GM15510 (cell line): ENCODE measurements around the gene CYTH3.

Source experiments
- POLR2A ChIP-seq: IDR thresholded peaks from 3 replicates; pipeline ENCODE4 v1.6.1; 2011; ENCODE audit warnings: borderline replicate concordance; ENCODE audit not compliant: insufficient read length; ENCODE audit errors: extremely low read depth

Gene CYTH3

GRCh38 chr7:6193709-6194108, 78.7 kb downstream of the CYTH3 start:
- no peak for TF ChIP-seq POLR2A

GRCh38 chr7:6188389-6188788, 84.0 kb downstream of the CYTH3 start:
- TF ChIP-seq POLR2A = no peak

- no peak for TF ChIP-seq POLR2A
Observed at GRCh38 chr7:6186577-6186976, 85.8 kb downstream of the CYTH3 start.

GRCh38 chr7:6182993-6183392, 89.4 kb downstream of the CYTH3 start:
- no peak for TF ChIP-seq POLR2A

GRCh38 chr7:6181136-6181535, 91.3 kb downstream of the CYTH3 start:
- no peak for TF ChIP-seq POLR2A

- no peak for TF ChIP-seq POLR2A
Observed at GRCh38 chr7:6180344-6180725, 92.1 kb downstream of the CYTH3 start.

GRCh38 chr7:6179620-6180343, 92.6 kb downstream of the CYTH3 start:
- no peak for TF ChIP-seq POLR2A

- TF ChIP-seq POLR2A = no peak
Observed at GRCh38 chr7:6178298-6179029, 94.0 kb downstream of the CYTH3 start.

- TF ChIP-seq POLR2A = no peak
Observed at GRCh38 chr7:6175645-6176044, 96.8 kb downstream of the CYTH3 start.

- no peak for TF ChIP-seq POLR2A
Observed at GRCh38 chr7:6172910-6173295, 99.5 kb downstream of the CYTH3 start.

GRCh38 chr7:6172224-6172909, 100.1 kb downstream of the CYTH3 start:
- TF ChIP-seq POLR2A = no peak

- no peak for TF ChIP-seq POLR2A
Observed at GRCh38 chr7:6171532-6172223, 100.7 kb downstream of the CYTH3 start.

- no peak for TF ChIP-seq POLR2A
Observed at GRCh38 chr7:6170571-6171531, 101.6 kb downstream of the CYTH3 start.
